Testis (tissue), 2 donors: ENCODE data around the gene RAD23A.

Source experiments
- CTCF ChIP-seq, 3 experiments: fragments of 450-650 bp in 2 of 3; fragments of 200-600 bp in 1 of 3; sonication (generic) in 1 of 3; IDR thresholded peaks; one replicate each; pipeline ENCODE4 v1.5.1; 2016 to 2019; ENCODE audit warnings: antibody characterized with exemption in 3 of 3, mild to moderate bottlenecking in 2 of 3, moderate library complexity in 1 of 3
- POLR2A ChIP-seq: fragments of 450-650 bp; IDR thresholded peaks from one replicate; pipeline ENCODE4 v1.6.1; 2017; ENCODE audit warnings: antibody characterized with exemption, mild to moderate bottlenecking, moderate library complexity

- no peak for TF ChIP-seq POLR2A
- no peak for TF ChIP-seq CTCF (IDR thresholded peaks at IDR 0.05)
These were observed 37.4 kb downstream of the RAD23A start for GRCh38 chr19:12983091-12983490.
